GM12891 (cell line): Measurements from ENCODE around the gene TMEM240.
"Not testable (repeated sequence)": the region's sequence is repeated elsewhere in the genome, so short reads cannot be mapped to it uniquely, and the experiment has no call there.

ENCODE experiments used
- POLR2A ChIP-seq: IDR thresholded peaks from 2 replicates; pipeline ENCODE4 v1.6.1; 2011; ENCODE audit warnings: low read depth, low read length, control low read depth
- POLR2AphosphoS5 ChIP-seq: IDR thresholded peaks from 2 replicates; pipeline ENCODE4 v1.6.1; 2011; ENCODE audit warnings: low read depth, low read length, control low read depth
- POU2F2 ChIP-seq: IDR thresholded peaks from 2 replicates; pipeline ENCODE4 v1.6.1; 2011; ENCODE audit warnings: low read depth, mild to moderate bottlenecking, control low read depth, low read length, moderate library complexity
- SPI1 ChIP-seq: IDR thresholded peaks from 2 replicates; pipeline ENCODE4 v1.6.1; 2011; ENCODE audit warnings: low read depth, low read length, control low read depth
- TAF1 ChIP-seq: IDR thresholded peaks from 2 replicates; pipeline ENCODE4 v1.6.1; 2011; ENCODE audit warnings: low read depth, low read length, control low read depth

DNA sequence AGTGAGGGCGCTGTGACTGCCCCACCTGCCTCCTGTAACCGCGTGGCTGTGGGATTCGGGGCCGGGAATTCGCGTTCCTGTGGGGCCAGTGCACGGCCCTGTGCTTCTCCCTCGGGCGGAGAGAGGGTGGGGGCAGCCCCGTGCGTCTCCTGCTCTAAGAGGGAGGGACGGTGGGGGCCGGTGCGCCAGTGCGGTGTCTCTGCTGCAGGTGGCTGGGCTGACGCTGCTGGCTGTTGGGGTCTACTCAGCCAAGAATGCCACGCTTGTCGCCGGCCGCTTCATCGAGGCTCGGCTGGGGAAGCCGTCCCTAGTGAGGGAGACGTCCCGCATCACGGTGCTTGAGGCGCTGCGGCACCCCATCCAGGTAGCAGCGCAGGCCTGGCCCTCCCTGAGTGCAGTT, 17.9 kb downstream of the TMEM240 start:
- not testable (repeated sequence) for TF ChIP-seq POLR2AphosphoS5, POLR2A, TAF1, SPI1, POU2F2
